B cell (primary cell): ENCODE measurements around the gene NBAS.

Experiments
- EZH2 ChIP-seq: IDR thresholded peaks from 2 replicates; pipeline ENCODE4 v1.6.1; 2012; ENCODE audit warnings: borderline replicate concordance, low read depth, mild to moderate bottlenecking, moderate library complexity, low read length; ENCODE audit not compliant: insufficient read depth, poor library complexity, severe bottlenecking
- TF ChIP-seq, protein P1 (sequence below): fragments of 200-600 bp; IDR thresholded peaks from one replicate; pipeline ENCODE4 v1.8.0; 2022; ENCODE audit warnings: antibody characterized with exemption, mild to moderate bottlenecking

DNA sequence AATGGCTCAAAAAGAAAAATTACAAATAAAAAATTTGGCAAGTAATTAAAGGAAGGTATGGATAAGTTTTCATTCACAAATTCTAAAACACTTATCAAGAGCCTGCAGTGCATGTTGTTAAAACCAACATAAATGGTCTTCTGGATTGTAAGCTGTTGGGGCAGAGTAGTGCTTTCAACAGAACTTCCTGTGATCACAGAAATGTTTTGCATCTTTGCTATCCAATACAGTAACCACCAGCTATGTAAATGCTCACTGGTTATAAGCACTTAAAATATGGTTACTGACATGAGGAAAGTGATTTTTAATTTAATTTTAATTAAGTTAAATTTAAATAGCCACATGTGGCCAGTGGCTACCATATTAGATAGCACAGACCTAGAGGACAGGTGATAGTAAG, 133.1 kb downstream of the NBAS start:
- TF ChIP-seq, protein P1, sequence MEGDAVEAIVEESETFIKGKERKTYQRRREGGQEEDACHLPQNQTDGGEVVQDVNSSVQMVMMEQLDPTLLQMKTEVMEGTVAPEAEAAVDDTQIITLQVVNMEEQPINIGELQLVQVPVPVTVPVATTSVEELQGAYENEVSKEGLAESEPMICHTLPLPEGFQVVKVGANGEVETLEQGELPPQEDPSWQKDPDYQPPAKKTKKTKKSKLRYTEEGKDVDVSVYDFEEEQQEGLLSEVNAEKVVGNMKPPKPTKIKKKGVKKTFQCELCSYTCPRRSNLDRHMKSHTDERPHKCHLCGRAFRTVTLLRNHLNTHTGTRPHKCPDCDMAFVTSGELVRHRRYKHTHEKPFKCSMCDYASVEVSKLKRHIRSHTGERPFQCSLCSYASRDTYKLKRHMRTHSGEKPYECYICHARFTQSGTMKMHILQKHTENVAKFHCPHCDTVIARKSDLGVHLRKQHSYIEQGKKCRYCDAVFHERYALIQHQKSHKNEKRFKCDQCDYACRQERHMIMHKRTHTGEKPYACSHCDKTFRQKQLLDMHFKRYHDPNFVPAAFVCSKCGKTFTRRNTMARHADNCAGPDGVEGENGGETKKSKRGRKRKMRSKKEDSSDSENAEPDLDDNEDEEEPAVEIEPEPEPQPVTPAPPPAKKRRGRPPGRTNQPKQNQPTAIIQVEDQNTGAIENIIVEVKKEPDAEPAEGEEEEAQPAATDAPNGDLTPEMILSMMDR, result no peak
- TF ChIP-seq EZH2, result no peak
